ENCODE data around the gene NEB. TPM values are rescaled to one million over a fixed set of nuclear protein-coding genes. Genes with fewer than 3 reads are reported as not detected.

Gene NEB
- total and polyA plus RNA-seq, 2 donors (not counting 1 experiment from before 2014, with no cell fraction given) = 3.6 to 4.6 TPM

- no peaks in the 10 kb centered on the region for H3K4me1 ChIP-seq (ENCODE audit: control insufficient read depth in 2 of 2, insufficient read depth in 2 of 2, low read length in 2 of 2)
- no peaks in the 10 kb centered on the region for H3K9me3 Mint-ChIP-seq (ENCODE audit: insufficient read depth)
- H3K4me1 Mint-ChIP-seq = no peaks in the 10 kb centered on the region
- H3K4me2 ChIP-seq (replicated peaks; ENCODE audit: low read depth, low read length, poor library complexity, severe bottlenecking) = no peak overlapping the region
- intact Hi-C loops (cut with micrococcal nuclease) = no loop called here
- no peak overlapping the region for H3K4me3 Mint-ChIP-seq
- ChIA-PET POLR2A (interaction anchor here (0.7 kb wide), 1 partner anchor 113 kb away, joined by 3 read pairs; no protein-coding TSS in a partner anchor), CTCF (no interaction called here)
- H4K20me1 ChIP-seq (ENCODE audit: control insufficient read depth, insufficient read depth, low read length, poor library complexity, severe bottlenecking) = no peaks in the 10 kb centered on the region
- DNase-seq (no peak), ATAC-seq (ENCODE audit: low read depth) (no peak)
- H3K4me3 ChIP-seq (ENCODE audit: control extremely low read depth in 1 of 5, extremely low read depth in 1 of 5, insufficient read depth in 1 of 5, low read depth in 2 of 5, low read length in 4 of 5) = no peak overlapping the region
- no peaks in the 10 kb centered on the region for H3K9me3 ChIP-seq (ENCODE audit: control extremely low read depth in 1 of 3, control insufficient read depth in 2 of 3, insufficient read depth in 1 of 3, low read length in 2 of 3)
- no peaks in the 10 kb centered on the region for H3K27me3 Mint-ChIP-seq
- H3K79me2 ChIP-seq (ENCODE audit: control insufficient read depth, insufficient read depth, low read length) = no peaks in the 10 kb centered on the region
- H3K27ac Mint-ChIP-seq = no peak overlapping the region
- H3K36me3 ChIP-seq (replicated peaks in 1 of 2; ENCODE audit: control extremely low read depth in 1 of 2, control insufficient read depth in 1 of 2, extremely low read depth in 1 of 2, insufficient read depth in 2 of 2, low read length in 1 of 2) = no peaks in the 10 kb centered on the region
- no peak overlapping the region for H3K27ac ChIP-seq (ENCODE audit: low read length in 2 of 2)
- 82% methylated on average over 2 of the region's 2 CpGs for WGBS (ENCODE audit: insufficient coverage)
- H2AFZ ChIP-seq (ENCODE audit: insufficient read depth, low read depth, low read length, poor library complexity, severe bottlenecking) = no peak overlapping the region
- TF ChIP-seq EZH2 (IDR thresholded peaks at IDR 0.05; ENCODE audit: borderline replicate concordance, insufficient read depth, low read depth, low read length, poor library complexity, severe bottlenecking) (no peak), CTCF (IDR thresholded peaks at IDR 0.05) (no peak)
- no peaks in the 10 kb centered on the region for H3K27me3 ChIP-seq (replicated peaks in 1 of 4; ENCODE audit: control extremely low read depth in 1 of 4, control insufficient read depth in 3 of 4, insufficient read depth in 4 of 4, low read length in 3 of 4)
- no peak overlapping the region for H3K9ac ChIP-seq (ENCODE audit: low read length)
These were observed 76.6 kb downstream of the NEB start for GRCh38 chr2:151657667-151658076.

GRCh38 chr2:151655663-151656398 is 78.4 kb downstream of the NEB start:
- no peaks in the 10 kb centered on the region for H3K4me1 ChIP-seq (ENCODE audit: control insufficient read depth in 2 of 2, insufficient read depth in 2 of 2, low read length in 2 of 2)
- H3K4me3 ChIP-seq (ENCODE audit: control extremely low read depth in 1 of 5, extremely low read depth in 1 of 5, insufficient read depth in 1 of 5, low read depth in 2 of 5, low read length in 4 of 5) = no peak overlapping the region
- POLR2A ChIA-PET = no interaction called here
- no peak for TF ChIP-seq EZH2 (IDR thresholded peaks at IDR 0.05; ENCODE audit: borderline replicate concordance, insufficient read depth, low read depth, low read length, poor library complexity, severe bottlenecking)
- no peak for TF ChIP-seq CTCF (IDR thresholded peaks at IDR 0.05)
- Mint-ChIP-seq H3K4me3 (no peak overlapping the region), H3K9me3 (ENCODE audit: insufficient read depth) (no peaks in the 10 kb centered on the region), H3K27me3 (no peaks in the 10 kb centered on the region), H3K27ac (no peak overlapping the region), H3K4me1 (no peaks in the 10 kb centered on the region)
- H3K79me2 ChIP-seq (ENCODE audit: control insufficient read depth, insufficient read depth, low read length) = no peaks in the 10 kb centered on the region
- no peaks in the 10 kb centered on the region for H3K9me3 ChIP-seq (ENCODE audit: control extremely low read depth in 1 of 3, control insufficient read depth in 2 of 3, insufficient read depth in 1 of 3, low read length in 2 of 3)
- H3K9ac ChIP-seq (ENCODE audit: low read length) = no peak overlapping the region
- H4K20me1 ChIP-seq (ENCODE audit: control insufficient read depth, insufficient read depth, low read length, poor library complexity, severe bottlenecking) = no peaks in the 10 kb centered on the region
- H3K4me2 ChIP-seq (replicated peaks; ENCODE audit: low read depth, low read length, poor library complexity, severe bottlenecking) = no peak overlapping the region
- DNase-seq = no peak
- H3K27ac ChIP-seq (ENCODE audit: low read length in 2 of 2) = no peak overlapping the region
- H3K36me3 ChIP-seq (replicated peaks in 1 of 2; ENCODE audit: control extremely low read depth in 1 of 2, control insufficient read depth in 1 of 2, extremely low read depth in 1 of 2, insufficient read depth in 2 of 2, low read length in 1 of 2) = no peaks in the 10 kb centered on the region
- CTCF ChIA-PET = no interaction called here
- intact Hi-C loops (cut with micrococcal nuclease) = no loop called here
- no peaks in the 10 kb centered on the region for H3K27me3 ChIP-seq (replicated peaks in 1 of 4; ENCODE audit: control extremely low read depth in 1 of 4, control insufficient read depth in 3 of 4, insufficient read depth in 4 of 4, low read length in 3 of 4)
- no peak for ATAC-seq (ENCODE audit: low read depth)
- WGBS (ENCODE audit: insufficient coverage) = 100% methylated on average over 6 of the region's 8 CpGs
- no peak overlapping the region for H2AFZ ChIP-seq (ENCODE audit: insufficient read depth, low read depth, low read length, poor library complexity, severe bottlenecking)
